Measurements from ENCODE around the gene HOXB5.
A peak's percentile ranks its signal among the peaks of the same experiment; 100 is the strongest.

Gene HOXB5

GRCh38 chr17:48545022-48545375, 48.6 kb downstream of the HOXB5 start, which contains the start of gene HOXB2:
Gene HOXB2, minus strand, starts transcription at chr17:48545109. Its CDS starts 198 bp downstream, at chr17:48544911.
- no peak for DNase-seq

DNA sequence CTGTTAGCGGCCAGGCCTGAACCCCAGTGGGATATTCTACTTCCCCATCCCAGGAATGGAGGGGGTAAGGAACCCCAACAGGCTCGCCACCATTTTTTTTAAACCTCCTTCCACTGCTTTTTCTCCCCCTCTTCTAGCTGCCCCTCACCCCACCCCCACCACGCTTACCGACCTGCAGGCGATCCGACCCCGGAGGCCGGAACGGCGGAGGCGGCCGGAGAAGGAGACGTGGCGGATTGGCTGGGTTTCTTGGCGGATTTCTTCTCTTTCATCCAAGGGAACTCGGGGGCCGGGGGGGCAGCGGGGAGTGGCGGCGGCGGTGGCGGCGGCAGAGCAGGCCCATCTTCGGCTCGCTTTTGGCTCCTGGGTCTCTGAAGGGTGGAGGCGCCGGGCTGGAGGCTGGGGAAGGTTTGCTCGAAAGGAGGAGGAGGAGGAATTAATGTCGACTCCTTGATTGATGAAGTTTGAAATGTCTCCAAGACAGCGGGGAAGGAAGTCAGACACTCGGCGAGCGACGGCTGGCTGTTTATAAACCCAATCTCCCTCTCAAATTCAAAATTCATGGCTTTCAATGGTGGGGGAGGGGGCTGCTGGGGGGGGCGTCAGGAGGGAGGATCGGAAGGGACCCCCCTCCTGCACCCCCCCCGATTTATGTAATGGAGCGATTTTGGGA, 49.1 kb downstream of the HOXB5 start:
- DNase-seq: peak; percentile 26

DNA sequence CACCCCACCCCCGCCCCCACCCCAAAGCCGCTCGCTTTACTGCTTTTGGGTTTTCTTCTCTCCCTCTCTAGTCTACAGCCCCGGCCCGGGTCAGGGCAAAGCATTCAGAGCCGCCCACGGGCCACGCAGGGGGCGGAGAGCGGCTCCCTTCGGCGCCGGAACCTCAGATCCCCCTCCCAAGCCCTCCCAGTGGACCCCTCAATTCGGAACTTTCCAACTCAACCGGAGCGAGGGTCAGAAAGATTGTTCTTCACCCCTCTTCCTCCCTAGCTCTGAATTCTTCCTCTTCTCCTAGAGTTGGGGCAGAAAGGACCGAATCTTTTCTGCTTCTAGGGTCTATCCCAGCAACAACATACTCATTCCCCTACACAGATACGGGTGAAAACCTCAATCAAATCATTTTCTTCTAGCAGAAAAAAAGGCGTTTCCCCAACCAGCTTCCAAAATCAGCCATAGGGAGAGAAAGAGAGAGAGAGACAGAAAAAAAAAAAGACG, 49.7 kb downstream of the HOXB5 start:
- peak; percentile 20 for DNase-seq

DNA sequence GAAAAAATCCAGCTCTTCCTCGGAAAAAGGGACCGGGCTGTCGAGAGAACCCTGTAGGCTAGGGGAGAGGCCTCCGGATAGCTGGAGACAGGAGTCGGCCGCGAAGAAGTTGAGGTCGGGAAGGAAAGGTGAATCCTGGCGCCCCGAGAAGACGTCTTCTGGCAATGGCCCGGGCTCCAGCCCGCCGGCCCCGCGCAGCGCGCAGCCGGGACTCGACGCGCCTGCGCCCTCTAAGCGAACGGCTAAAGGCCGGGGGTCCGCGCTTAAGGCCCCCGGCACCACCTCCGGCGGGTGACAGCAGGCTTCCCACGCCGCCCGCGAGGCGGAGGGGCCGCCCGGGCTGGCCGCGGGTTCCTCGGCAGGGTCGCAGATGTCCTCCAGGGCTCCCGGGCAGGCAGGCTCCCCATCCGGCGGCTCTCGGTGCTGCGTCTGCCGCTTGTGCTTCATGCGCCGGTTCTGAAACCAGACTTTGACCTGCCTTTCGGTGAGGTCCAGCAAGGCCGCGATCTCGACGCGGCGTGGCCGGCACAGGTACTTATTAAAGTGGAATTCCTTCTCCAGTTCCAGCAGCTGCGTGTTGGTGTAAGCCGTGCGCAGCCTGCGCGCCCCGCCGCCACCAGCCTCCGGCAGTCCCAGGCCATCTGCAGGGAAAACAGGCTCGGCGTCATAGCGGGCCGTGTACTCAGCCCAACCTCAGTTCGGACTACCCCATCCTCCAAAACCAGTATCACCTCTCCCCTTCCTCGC, 50.3 kb downstream of the HOXB5 start:
- DNase-seq: peak; percentile 56

DNA sequence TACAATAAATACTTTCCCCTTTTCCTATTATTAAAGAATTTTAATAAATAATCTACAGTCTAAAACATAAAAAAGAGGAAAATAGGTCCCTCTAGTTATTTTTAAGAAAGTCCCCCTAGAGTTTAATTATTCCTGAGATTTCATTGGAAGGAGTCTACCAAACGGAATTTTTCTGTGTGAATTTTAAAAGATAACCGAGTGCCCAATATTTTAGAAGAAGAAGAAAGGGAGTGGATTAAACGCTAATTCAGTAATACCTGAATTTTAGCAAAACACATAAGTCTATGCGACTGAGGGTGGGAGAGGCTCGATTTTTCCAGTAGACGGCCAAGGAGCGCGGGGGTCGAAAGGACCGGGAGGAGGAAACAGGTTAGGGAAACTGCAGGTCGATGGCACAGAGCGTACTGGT, 50.9 kb downstream of the HOXB5 start:
- DNase-seq: no peak

DNA sequence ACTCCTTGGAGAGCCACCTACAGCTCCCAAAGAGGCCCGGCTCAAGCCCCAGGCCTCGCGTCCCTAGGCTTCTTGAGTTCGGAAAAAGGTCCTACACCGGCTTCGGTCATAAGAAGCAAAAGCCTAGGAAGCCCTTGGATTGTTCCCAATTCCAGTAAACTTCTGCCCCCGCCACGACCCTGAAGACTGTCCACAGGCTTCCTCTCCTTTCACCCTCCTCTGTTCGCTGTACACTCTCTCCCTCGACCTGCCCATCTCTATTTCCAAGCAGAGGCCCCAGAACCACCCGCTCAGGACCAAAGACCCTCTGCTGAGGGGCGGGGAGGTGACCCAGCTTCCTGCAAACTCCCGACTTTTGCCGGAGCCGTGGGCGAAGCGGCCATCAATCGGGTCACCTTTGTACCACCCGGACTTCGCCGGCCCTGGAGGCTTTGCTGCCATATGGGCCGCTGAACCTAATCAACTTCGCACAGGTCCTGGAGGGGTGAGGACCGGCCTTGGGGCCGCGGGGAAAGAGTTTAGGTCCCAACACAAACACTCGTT, 51.4 kb downstream of the HOXB5 start:
- no peak for DNase-seq

DNA sequence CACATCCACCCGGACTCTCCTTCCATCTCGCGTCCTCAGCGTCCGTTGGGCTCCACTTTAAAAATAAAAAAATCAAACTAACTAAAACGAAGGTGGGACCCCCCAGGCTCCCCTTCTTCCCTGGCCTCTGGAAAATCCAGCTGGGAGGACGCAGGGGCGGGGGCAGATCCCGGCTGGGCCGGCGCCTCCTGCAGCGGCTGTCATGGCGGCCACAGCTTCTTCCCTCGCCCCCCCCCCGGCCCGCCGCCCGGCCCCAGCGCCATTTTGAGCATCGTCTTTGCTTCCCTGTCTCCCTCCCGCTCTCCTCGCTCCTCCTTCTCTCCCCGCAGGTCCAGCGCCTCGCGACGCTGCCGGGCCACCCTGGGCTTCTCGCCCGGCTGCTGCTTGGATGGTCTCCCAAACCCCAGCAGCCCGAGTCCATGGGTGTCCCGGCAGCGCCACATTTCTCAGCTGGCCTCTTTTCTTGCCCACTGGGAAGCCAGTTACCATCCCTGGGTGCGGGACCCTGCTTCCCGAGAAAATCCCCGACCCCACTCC, 51.9 kb downstream of the HOXB5 start:
- DNase-seq: peak; percentile 22

Data from activated gamma-delta T cell treated with Interleukin-2 at 50 U/mL for 16 hours (primary cell).